ENCODE data around the gene NCOA3.

DNA sequence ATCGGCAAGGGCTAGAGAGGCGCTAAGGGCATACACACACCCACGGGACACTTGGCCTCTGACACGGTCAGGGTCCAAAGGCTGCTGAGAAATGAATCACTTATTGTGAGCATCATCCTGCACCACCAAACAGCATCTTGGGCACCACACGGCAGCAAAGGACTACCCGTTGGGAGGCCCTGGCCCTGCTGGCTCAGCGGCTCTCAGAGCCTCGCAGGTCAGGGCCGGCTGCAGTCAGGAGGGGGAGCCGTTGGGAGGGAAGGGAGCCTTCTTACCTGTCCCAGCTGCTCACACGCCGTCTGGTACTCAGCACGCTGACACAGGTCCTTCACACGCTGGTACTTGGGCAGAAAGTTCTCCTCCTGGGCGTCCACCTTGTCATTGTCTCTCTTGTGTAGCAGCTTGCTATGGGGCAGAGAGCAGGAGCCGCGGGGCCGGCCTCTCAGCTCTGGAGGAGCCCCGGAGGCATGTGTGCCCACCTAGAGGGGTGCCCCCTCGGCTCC is 174.6 kb downstream of the NCOA3 start:
- no peak for TF ChIP-seq FOXA1 (IDR thresholded peaks at IDR 0.05)
- TF ChIP-seq SP1 (IDR thresholded peaks at IDR 0.05) = no peak
- TF ChIP-seq, protein P1, sequence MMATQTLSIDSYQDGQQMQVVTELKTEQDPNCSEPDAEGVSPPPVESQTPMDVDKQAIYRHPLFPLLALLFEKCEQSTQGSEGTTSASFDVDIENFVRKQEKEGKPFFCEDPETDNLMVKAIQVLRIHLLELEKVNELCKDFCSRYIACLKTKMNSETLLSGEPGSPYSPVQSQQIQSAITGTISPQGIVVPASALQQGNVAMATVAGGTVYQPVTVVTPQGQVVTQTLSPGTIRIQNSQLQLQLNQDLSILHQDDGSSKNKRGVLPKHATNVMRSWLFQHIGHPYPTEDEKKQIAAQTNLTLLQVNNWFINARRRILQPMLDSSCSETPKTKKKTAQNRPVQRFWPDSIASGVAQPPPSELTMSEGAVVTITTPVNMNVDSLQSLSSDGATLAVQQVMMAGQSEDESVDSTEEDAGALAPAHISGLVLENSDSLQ (IDR thresholded peaks at IDR 0.05) = no peak
- TF ChIP-seq SUZ12 (IDR thresholded peaks at IDR 0.05) = no peak
- TF ChIP-seq CTBP1 (IDR thresholded peaks at IDR 0.05; ENCODE audit: borderline replicate concordance) = no peak
- TF ChIP-seq TARDBP (IDR thresholded peaks at IDR 0.05) = no peak
- TF ChIP-seq BHLHE40 (IDR thresholded peaks at IDR 0.05; ENCODE audit: borderline replicate concordance) = no peak
- TF ChIP-seq ARNT (IDR thresholded peaks at IDR 0.05) = no peak
- TF ChIP-seq FOXM1 (IDR thresholded peaks at IDR 0.05; ENCODE audit: borderline replicate concordance) = no peak
- TF ChIP-seq ELF4 (IDR thresholded peaks at IDR 0.05) = no peak
- no peak for TF ChIP-seq ZNF384 (IDR thresholded peaks at IDR 0.05)
- no peak for TF ChIP-seq HDGF (IDR thresholded peaks at IDR 0.05; ENCODE audit: borderline replicate concordance)
